Measurements from ENCODE around the gene CUL5. TPM values are rescaled to one million over a fixed set of nuclear protein-coding genes. Genes with fewer than 3 reads are reported as not detected.
A peak's percentile ranks its signal among the peaks of the same experiment; 100 is the strongest.

CUL5 gene
- total RNA-seq, 1 donor from 2014 or later = 29.7 TPM

DNA sequence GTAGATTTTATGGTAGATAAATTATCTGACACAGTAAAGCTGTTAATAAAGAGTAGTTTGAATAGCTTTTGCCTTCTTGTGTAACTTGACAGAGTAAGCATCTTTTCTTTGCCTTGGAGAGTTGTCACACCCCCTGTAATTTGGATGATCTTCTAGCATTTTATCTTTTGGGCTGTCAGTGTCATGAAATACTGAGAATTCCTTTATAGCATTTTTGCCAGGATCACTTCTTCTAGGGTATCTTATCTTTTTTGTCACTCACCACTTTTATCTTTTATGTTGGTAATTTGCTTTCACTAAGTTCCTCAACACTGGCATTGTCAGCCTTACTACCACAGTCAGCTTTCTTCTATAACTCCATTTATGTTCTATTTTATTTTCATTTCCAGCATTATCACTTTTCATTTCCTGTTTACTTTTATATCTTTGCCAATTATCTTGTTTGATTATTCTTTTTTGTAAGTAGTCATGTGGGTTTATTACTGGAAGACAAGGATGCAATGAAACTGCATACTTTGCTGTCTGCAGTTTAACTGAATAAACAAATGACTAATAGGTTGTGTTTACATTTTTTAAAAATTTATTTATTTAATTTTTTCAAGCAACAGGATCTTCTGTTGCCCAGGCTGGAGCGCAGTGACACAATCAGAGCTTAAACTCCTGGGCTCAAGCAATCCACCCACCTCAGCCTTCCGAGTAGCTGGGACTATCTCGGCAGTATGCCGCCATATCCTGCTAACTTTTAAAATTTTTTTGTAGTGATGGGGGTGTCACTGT, 84.6 kb downstream of the CUL5 start:
- DNase-seq = no peak
- H3K27ac ChIP-seq = no peak overlapping the region
- ATAC-seq = peak in 1 of 2 donors; percentile 42
- H3K36me3 ChIP-seq = peaks cover 59% of the 10 kb centered on the region
- intact Hi-C loops (cut with DNase I) = no loop called here
- no peaks in the 10 kb centered on the region for H3K9me3 ChIP-seq
- no peak overlapping the region for H3K4me3 ChIP-seq
- no peaks in the 10 kb centered on the region for H3K27me3 ChIP-seq (ENCODE audit: low read depth)
- no peaks in the 10 kb centered on the region for H3K4me1 ChIP-seq
- TF ChIP-seq, protein P1, sequence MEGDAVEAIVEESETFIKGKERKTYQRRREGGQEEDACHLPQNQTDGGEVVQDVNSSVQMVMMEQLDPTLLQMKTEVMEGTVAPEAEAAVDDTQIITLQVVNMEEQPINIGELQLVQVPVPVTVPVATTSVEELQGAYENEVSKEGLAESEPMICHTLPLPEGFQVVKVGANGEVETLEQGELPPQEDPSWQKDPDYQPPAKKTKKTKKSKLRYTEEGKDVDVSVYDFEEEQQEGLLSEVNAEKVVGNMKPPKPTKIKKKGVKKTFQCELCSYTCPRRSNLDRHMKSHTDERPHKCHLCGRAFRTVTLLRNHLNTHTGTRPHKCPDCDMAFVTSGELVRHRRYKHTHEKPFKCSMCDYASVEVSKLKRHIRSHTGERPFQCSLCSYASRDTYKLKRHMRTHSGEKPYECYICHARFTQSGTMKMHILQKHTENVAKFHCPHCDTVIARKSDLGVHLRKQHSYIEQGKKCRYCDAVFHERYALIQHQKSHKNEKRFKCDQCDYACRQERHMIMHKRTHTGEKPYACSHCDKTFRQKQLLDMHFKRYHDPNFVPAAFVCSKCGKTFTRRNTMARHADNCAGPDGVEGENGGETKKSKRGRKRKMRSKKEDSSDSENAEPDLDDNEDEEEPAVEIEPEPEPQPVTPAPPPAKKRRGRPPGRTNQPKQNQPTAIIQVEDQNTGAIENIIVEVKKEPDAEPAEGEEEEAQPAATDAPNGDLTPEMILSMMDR (IDR thresholded peaks at IDR 0.05) = no peak

DNA sequence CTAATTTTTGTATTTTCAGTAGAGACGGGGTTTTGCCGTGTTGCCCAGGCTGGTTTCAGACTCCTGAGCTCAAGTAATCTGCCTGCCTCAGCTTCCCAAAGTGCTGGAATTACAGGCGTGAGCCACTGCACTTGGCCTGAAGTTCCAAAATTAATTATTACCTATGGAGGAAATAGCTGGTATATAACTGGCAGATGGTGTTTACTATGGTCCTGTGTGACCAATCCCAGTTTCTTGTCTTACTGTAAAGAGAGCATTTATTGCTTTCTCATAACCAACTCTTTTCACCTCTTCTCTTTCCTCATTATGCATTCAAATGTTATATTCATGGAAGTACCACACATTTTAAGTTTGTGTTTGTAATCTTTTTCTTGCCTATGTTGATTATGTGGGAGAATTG, 88.5 kb downstream of the CUL5 start:
- Histone ChIP-seq H3K36me3 (peaks cover 71% of the 10 kb centered on the region), H3K9me3 (no peaks in the 10 kb centered on the region), H3K4me3 (no peak overlapping the region), H3K27ac (no peak overlapping the region), H3K4me1 (no peaks in the 10 kb centered on the region), H3K27me3 (ENCODE audit: low read depth) (no peaks in the 10 kb centered on the region)
- no peak for ATAC-seq
- TF ChIP-seq, protein P1 (IDR thresholded peaks at IDR 0.05) = no peak
- DNase-seq = no peak
- intact Hi-C loops (cut with DNase I) = no loop called here

DNA sequence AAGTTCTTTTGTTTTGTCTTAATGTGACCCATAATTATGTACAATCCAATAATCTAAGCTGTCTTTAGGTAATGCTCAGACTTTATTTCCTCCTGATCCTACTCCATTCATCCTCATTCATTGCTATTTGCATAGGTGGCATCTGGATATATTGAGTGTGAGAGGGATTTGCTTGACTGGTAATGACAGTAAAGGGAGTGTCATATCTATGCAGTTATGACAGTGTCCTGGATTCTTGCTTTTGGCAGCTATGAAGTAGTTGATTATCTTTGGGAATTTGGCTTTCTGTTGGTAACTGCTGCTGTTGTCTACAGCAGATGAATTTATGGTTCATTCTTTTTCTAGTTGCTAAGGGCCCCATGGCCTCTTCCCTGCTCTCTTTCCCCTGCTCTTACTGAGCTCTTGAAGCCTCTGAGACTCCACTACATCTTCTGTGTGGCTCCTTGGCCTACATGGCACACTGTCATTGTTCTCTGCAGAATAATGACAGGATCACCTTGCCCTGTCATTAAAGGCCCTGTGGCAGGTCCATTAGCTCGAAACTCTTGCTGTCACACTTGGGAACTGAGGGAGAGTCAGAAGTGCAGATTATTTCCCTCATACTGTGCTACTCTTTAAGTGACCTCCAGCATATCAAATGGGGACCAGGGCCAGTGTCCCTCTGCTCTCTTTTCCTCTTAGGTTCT, 92.5 kb downstream of the CUL5 start:
- Histone ChIP-seq H3K36me3 (peaks cover 80% of the 10 kb centered on the region), H3K9me3 (no peaks in the 10 kb centered on the region), H3K27ac (no peak overlapping the region), H3K4me3 (no peak overlapping the region), H3K27me3 (ENCODE audit: low read depth) (no peaks in the 10 kb centered on the region), H3K4me1 (no peaks in the 10 kb centered on the region)
- intact Hi-C loops (cut with DNase I) = no loop called here
- ATAC-seq = no peak
- no peak for DNase-seq
- TF ChIP-seq, protein P1 (IDR thresholded peaks at IDR 0.05) = no peak

DNA sequence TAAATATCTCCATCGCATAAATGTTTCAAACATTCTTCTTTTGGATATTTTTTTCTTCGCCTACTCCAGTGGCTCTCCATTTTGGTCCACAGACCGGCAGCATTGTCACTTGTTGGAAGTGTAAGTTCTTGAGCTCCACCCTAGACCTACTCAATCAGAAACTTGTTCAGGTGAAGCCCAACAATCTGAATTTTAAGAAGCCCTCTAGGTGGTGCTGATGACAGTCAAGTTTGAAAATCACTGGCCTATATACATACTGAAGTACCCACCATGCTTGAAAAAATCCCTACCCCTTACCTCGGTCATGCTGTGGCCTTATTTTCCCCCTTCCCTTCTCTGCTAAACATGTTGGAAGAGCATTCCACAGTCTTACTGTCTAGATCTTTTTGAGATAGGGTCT, 102.4 kb downstream of the CUL5 start:
- H3K36me3 ChIP-seq = no peaks in the 10 kb centered on the region
- H3K4me1 ChIP-seq = peaks cover 13% of the 10 kb centered on the region
- H3K27ac ChIP-seq = no peak overlapping the region
- H3K4me3 ChIP-seq = no peak overlapping the region
- TF ChIP-seq, protein P1 (IDR thresholded peaks at IDR 0.05) = no peak
- intact Hi-C loops (cut with DNase I) = no loop called here
- no peak for ATAC-seq
- no peaks in the 10 kb centered on the region for H3K27me3 ChIP-seq (ENCODE audit: low read depth)
- no peaks in the 10 kb centered on the region for H3K9me3 ChIP-seq
- no peak for DNase-seq

DNA sequence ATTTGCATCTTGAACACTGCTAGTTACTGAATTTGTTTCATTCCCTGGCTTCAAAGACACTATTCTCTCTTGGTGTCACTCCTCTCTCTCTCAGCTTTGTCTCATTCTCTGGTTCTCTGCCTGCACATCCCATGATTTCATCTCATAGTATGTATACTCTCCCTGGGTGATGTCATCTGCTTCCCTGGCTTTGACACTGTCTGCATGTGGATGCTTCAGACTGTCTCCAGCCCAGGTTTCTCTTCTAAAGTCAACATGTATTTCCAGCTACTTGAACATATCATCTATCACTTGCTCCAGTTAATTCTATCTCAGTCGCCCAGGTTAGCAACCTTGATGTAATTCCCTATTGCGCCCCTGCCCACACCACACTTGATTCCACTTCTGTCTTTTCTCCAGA, 103.4 kb downstream of the CUL5 start:
- Histone ChIP-seq H3K4me3 (no peak overlapping the region), H3K4me1 (peaks cover 17% of the 10 kb centered on the region), H3K9me3 (no peaks in the 10 kb centered on the region), H3K27ac (no peak overlapping the region), H3K36me3 (no peaks in the 10 kb centered on the region), H3K27me3 (ENCODE audit: low read depth) (no peaks in the 10 kb centered on the region)
- intact Hi-C loops (cut with DNase I) = no loop called here
- TF ChIP-seq, protein P1 (IDR thresholded peaks at IDR 0.05) = no peak
- DNase-seq (no peak), ATAC-seq (no peak)

Measured in lower lobe of right lung (tissue), 2 donors.